ENCODE measurements around the gene PYM1. TPM values are rescaled to one million over a fixed set of nuclear protein-coding genes. Genes with fewer than 3 reads are reported as not detected.

Gene PYM1
- total and polyA plus RNA-seq, 2 of the 8 experiments (the other 6 are each of a cell fraction or from before 2014, with no cell fraction given): 38.7 to 58.5 TPM

DNA sequence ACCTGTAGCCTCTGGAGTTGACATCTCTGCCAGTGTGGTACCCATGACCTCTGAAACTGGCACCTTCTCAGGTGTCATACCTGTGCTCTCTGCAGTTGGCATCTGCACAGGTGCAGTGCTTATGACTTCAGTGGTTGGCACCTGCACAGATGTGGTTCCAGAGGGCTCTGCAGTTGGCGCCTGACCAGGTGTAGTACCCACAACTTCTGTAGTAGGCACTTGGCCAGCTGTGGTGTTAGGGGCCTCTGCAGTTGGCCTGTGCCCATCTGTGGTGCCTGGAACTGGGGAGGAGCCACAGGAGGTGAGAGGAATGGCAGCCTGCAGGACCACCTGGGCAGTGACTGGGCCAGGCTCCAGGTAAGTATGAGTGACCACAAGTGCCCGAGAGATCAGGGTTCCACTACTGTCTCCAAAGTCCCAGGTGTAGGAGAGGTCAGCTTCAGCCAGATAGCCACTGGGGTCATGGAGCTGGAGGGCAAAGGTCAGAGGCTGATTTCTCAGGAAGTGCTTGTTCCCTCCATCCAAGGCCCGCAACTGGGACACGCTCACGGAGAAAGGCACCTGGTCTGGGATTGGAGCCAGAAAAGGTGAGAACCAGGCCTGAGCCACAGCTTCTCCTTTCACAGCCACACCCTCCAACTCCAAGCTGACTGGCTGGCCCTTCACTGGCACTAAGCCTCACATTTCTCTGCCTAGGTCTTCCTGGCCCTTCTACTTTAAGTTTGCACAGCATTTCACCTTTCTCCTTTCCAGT lies 29.6 kb upstream of the PYM1 start:
- 92% methylated on average over 5 of the region's 5 CpGs; no CpG with 5 or more reads in 1 of the 2 experiments for WGBS, 2 experiments (ENCODE audit: extremely low coverage in 1 of 2, insufficient coverage in 1 of 2, insufficient read length in 1 of 2, insufficient replicate concordance in 2 of 2, low coverage in 1 of 2, low lambda C conversion rate in 2 of 2, missing lambda C conversion rate in 1 of 2)
- FAIRE-seq: no peak

More for the DNA sequence above, 29.6 kb upstream of the PYM1 start:
- Histone ChIP-seq H4K91ac (replicated peaks; ENCODE audit: insufficient read length, low read length) (no peak overlapping the region), H3K9ac (replicated peaks in 1 of 4; ENCODE audit: extremely low read depth in 1 of 4, low read depth in 3 of 4, low read length in 3 of 4) (no peak overlapping the region), H3K23me2 (ENCODE audit: low read depth, low read length) (no peaks in the 10 kb centered on the region), H4K8ac (ENCODE audit: extremely low read depth, insufficient read depth, low read length) (no peak overlapping the region), H2BK120ac (replicated peaks; ENCODE audit: low read depth, low read length) (no peak overlapping the region), H3K18ac (ENCODE audit: extremely low read depth, low read length) (no peak overlapping the region), H2BK20ac (ENCODE audit: low read length) (no peak overlapping the region), H2AK5ac (ENCODE audit: low read depth, low read length) (no peak overlapping the region), H4K20me1 (replicated peaks in 1 of 2; ENCODE audit: control insufficient read depth in 1 of 2, insufficient read depth in 2 of 2, low read length in 2 of 2) (peaks cover 0 to 1% of the 10 kb centered on the region in 2 experiments), H3K56ac (replicated peaks; ENCODE audit: insufficient read length, low read depth, low read length) (no peak overlapping the region), H3K14ac (ENCODE audit: insufficient read length) (no peak overlapping the region), H3K23ac (ENCODE audit: insufficient read length) (no peak overlapping the region), H2BK12ac (ENCODE audit: low read depth, low read length) (no peak overlapping the region), H3K4me1 (replicated peaks in 1 of 4; ENCODE audit: control insufficient read depth in 3 of 4, insufficient read depth in 4 of 4, low read length in 3 of 4) (no peaks in the 10 kb centered on the region), H3K79me1 (ENCODE audit: low read depth, low read length) (no peaks in the 10 kb centered on the region), H3K4ac (replicated peaks; ENCODE audit: insufficient read length, low read depth, low read length) (no peak overlapping the region), H4K5ac (ENCODE audit: insufficient read length, low read depth, low read length) (no peak overlapping the region), H3K4me2 (ENCODE audit: insufficient read depth in 1 of 2, low read depth in 2 of 2, low read length in 2 of 2) (no peak overlapping the region), H3K27ac (ENCODE audit: low read depth, low read length) (no peak overlapping the region), H2AFZ (ENCODE audit: low read length) (no peak overlapping the region), H3K9me3 (ENCODE audit: insufficient read depth in 2 of 2, low read depth in 1 of 2, low read length in 1 of 2) (no peaks in the 10 kb centered on the region), H3K4me3 (ENCODE audit: extremely low read depth in 1 of 4, insufficient read depth in 2 of 4, low read depth in 3 of 4, low read length in 4 of 4) (no peak overlapping the region), H3K79me2 (ENCODE audit: control insufficient read depth in 1 of 2, insufficient read depth in 2 of 2, low read length in 2 of 2) (no peaks in the 10 kb centered on the region), H3K36me3 (ENCODE audit: control insufficient read depth in 2 of 4, insufficient read depth in 4 of 4, low read length in 3 of 4) (peaks cover 10 to 61% (median 34%) of the 10 kb centered on the region in 4 experiments; a peak in 7 of 8 replicates), H2BK5ac (ENCODE audit: low read depth, low read length) (no peak overlapping the region; the same call in 1 of the 2 replicates), H3K27me3 (replicated peaks in 1 of 4; ENCODE audit: control insufficient read depth in 3 of 4, extremely low read depth in 1 of 4, insufficient read depth in 3 of 4, low read length in 3 of 4) (no peaks in the 10 kb centered on the region), H2BK15ac (ENCODE audit: low read length) (no peak overlapping the region)
- ChIA-PET CTCF (ENCODE audit: partially characterized antibody) (interaction anchor here (1.0 to 2.6 kb wide), 8 partner anchors 12 to 176 kb away, joined by 3 to 8 read pairs (median 3); partner anchors contain the start of gene RAB5B), POLR2A (ENCODE audit: partially characterized antibody) (interaction anchor here (0.6 to 2.5 kb wide), 6 partner anchors 9 to 159 kb away, joined by 3 to 7 read pairs (median 3); partner anchors contain the start of genes ORMDL2 and SARNP)
- no peak for TF ChIP-seq SRF (IDR thresholded peaks at IDR 0.05; ENCODE audit: low read depth, low read length)
- no peak for TF ChIP-seq CTCF (IDR thresholded peaks at IDR 0.05; ENCODE audit: control extremely low read depth in 1 of 3, insufficient read depth in 1 of 3, low read depth in 1 of 3, low read length in 3 of 3)
- no peak for TF ChIP-seq JUN (IDR thresholded peaks at IDR 0.05; ENCODE audit: low read depth, low read length)
- TF ChIP-seq BACH1 (IDR thresholded peaks at IDR 0.05; ENCODE audit: low read length): no peak
- TF ChIP-seq CEBPB (IDR thresholded peaks at IDR 0.05; ENCODE audit: low read depth, low read length): no peak
- TF ChIP-seq NANOG (IDR thresholded peaks at IDR 0.05; ENCODE audit: insufficient read depth, low read depth, low read length, poor library complexity, severe bottlenecking): no peak
- no peak for TF ChIP-seq PHF8 (conservative IDR thresholded peaks at IDR 0.05; ENCODE audit: low read depth, low read length)
- TF ChIP-seq MAFK (IDR thresholded peaks at IDR 0.05; ENCODE audit: low read depth, low read length): no peak
- TF ChIP-seq NRF1 (IDR thresholded peaks at IDR 0.05; ENCODE audit: low read depth, low read length): no peak
- no peak for DNase-seq (ENCODE audit: low read depth in 1 of 2, low spot score in 2 of 2)

Data from H1 (cell line).